Neural cell (in vitro differentiated cells): ENCODE measurements around the gene ZNF536.

Source experiments
- CTCF ChIP-seq: fragments of 450-650 bp; IDR thresholded peaks from 2 replicates; pipeline ENCODE4 v1.5.1; 2014; ENCODE audit warnings: antibody characterized with exemption, mild to moderate bottlenecking, moderate library complexity; ENCODE audit not compliant: poor library complexity, severe bottlenecking
- EZH2 ChIP-seq: fragments of 200-600, 300-800 bp; shearing (Covaris generic), sonication (generic); IDR thresholded peaks from 2 replicates; pipeline ENCODE4 v1.6.1; 2014; ENCODE audit warnings: antibody characterized with exemption, low read length, borderline replicate concordance, mild to moderate bottlenecking; ENCODE audit not compliant: insufficient read depth, poor library complexity, severe bottlenecking
- POLR2AphosphoS5 ChIP-seq: IDR thresholded peaks from 2 replicates; pipeline ENCODE4 v1.6.1; 2012

- TF ChIP-seq CTCF (no peak), POLR2AphosphoS5 (no peak), EZH2 (no peak)
These were observed 77.9 kb downstream of the ZNF536 start for GRCh38 chr19:30450100-30450499.
